Smooth muscle cell (in vitro differentiated cells): ENCODE measurements around the gene WDR90. TPM values are rescaled to one million over a fixed set of nuclear protein-coding genes. Genes with fewer than 3 reads are reported as not detected.

Experiments used
- DNase-seq: peaks from one replicate; lab custom pipeline; 2025; ENCODE audit not compliant: unreplicated experiment; lab: John Stamatoyannopoulos, UW
- H2AFZ ChIP-seq: fragments of 200-600 bp; sonication (generic); 2 replicates; pipeline ENCODE4 v1.6.0; 2016; ENCODE audit warnings: antibody characterized with exemption, low read depth, mild to moderate bottlenecking
- H3F3A ChIP-seq: fragments of 200-600 bp; sonication (generic); 2 replicates; pipeline ENCODE4 v1.6.0; 2017; ENCODE audit warnings: antibody characterized with exemption, low read depth
- H3K27ac ChIP-seq: fragments of 200-600 bp; sonication (generic); 2 replicates; pipeline ENCODE4 v1.5.1; 2016; ENCODE audit warnings: low read depth, mild to moderate bottlenecking
- H3K27me3 ChIP-seq: fragments of 200-600 bp; sonication (generic); 2 replicates; pipeline ENCODE4 v1.6.1; 2016; ENCODE audit warnings: low read depth, mild to moderate bottlenecking
- H3K36me3 ChIP-seq: fragments of 200-600 bp; sonication (generic); 2 replicates; pipeline ENCODE4 v1.5.1; 2016; ENCODE audit warnings: low read depth
- H3K4me1 ChIP-seq: fragments of 200-600 bp; sonication (generic); 2 replicates; pipeline ENCODE4 v1.5.1; 2016; ENCODE audit warnings: low read depth
- H3K4me2 ChIP-seq: fragments of 200-600 bp; sonication (generic); 2 replicates; pipeline ENCODE4 v1.6.0; 2016; ENCODE audit warnings: mild to moderate bottlenecking
- H3K4me3 ChIP-seq: fragments of 200-600 bp; sonication (generic); 2 replicates; pipeline ENCODE4 v1.5.1; 2016; ENCODE audit warnings: mild to moderate bottlenecking
- H3K79me2 ChIP-seq: fragments of 200-600 bp; sonication (generic); 2 replicates; pipeline ENCODE4 v1.6.0; 2016; ENCODE audit warnings: low read depth, mild to moderate bottlenecking
- H3K9ac ChIP-seq: fragments of 200-600 bp; sonication (generic); 2 replicates; pipeline ENCODE4 v1.6.0; 2016; ENCODE audit warnings: low read depth
- H3K9me3 ChIP-seq: fragments of 200-600 bp; sonication (generic); replicated peaks from 2 replicates; pipeline ENCODE4 v1.5.1; 2016; ENCODE audit warnings: low read depth
- H4K20me1 ChIP-seq: fragments of 200-600 bp; sonication (generic); 2 replicates; pipeline ENCODE4 v1.6.0; 2016; ENCODE audit warnings: low read depth
- WGBS: methylation state at CpG from one replicate; pipeline ENCODE4 v1.1.7; 2016; ENCODE audit warnings: low lambda C conversion rate; 5-methylcytosine and 5-hydroxymethylcytosine counted together
- polyA plus RNA-seq: library from polyadenylated mRNA; unstranded; fragments of >200 nt; fragmentation: Nextera tagmentation; extraction: Ambion mirVana; gene quantifications from 2 replicates; pipeline ENCODE4 v1.2.1, GENCODE V29; 2016
- total RNA-seq: library from RNA; depleted of rRNA; stranded (reverse); fragments of >200 nt; gene quantifications from 2 replicates; pipeline ENCODE4 v1.2.3, GENCODE V29; 2014
- TF ChIP-seq, protein P1 (sequence below): fragments of 200-600 bp; sonication (generic); IDR thresholded peaks from 2 replicates; pipeline ENCODE4 v1.5.1; 2017; ENCODE audit warnings: borderline replicate concordance, mild to moderate bottlenecking, antibody characterized with exemption; ENCODE audit not compliant: insufficient read depth, poor library complexity, severe bottlenecking

WDR90 gene
- total and polyA plus RNA-seq, 2 experiments from 2014 or later, result 8.4 to 10.4 TPM

DNA sequence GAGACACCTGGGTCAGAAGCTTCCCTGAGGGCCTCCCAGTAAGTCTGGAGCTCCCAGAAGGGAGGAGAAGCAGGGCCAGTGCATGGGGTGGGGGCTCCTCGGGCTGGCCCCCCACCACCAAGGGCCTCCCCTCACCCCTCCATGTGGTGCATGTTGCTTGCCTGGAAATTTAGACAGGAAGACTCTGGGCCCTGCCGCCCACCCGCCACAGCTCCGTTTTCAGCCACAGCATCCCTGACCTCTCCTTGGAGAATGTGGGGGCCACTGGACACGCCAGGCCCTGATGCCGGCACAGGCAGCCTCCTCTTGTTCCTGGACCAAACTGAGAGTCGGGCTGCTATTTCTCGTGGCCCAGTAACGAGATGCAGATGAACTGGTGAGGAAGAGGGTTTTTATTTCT, 10.3 kb upstream of the WDR90 start:
- Histone ChIP-seq H3K9me3 (no peaks in the 10 kb centered on the region), H3K4me2 (no peak overlapping the region), H3K9ac (no peak overlapping the region), H3K79me2 (peaks cover 20% of the 10 kb centered on the region), H4K20me1 (peaks cover 11% of the 10 kb centered on the region), H3F3A (peaks cover 13% of the 10 kb centered on the region), H3K27me3 (no peaks in the 10 kb centered on the region), H3K27ac (no peak overlapping the region), H3K36me3 (no peaks in the 10 kb centered on the region), H2AFZ (no peak overlapping the region), H3K4me1 (peaks cover 17% of the 10 kb centered on the region), H3K4me3 (no peak overlapping the region)
- TF ChIP-seq, protein P1, sequence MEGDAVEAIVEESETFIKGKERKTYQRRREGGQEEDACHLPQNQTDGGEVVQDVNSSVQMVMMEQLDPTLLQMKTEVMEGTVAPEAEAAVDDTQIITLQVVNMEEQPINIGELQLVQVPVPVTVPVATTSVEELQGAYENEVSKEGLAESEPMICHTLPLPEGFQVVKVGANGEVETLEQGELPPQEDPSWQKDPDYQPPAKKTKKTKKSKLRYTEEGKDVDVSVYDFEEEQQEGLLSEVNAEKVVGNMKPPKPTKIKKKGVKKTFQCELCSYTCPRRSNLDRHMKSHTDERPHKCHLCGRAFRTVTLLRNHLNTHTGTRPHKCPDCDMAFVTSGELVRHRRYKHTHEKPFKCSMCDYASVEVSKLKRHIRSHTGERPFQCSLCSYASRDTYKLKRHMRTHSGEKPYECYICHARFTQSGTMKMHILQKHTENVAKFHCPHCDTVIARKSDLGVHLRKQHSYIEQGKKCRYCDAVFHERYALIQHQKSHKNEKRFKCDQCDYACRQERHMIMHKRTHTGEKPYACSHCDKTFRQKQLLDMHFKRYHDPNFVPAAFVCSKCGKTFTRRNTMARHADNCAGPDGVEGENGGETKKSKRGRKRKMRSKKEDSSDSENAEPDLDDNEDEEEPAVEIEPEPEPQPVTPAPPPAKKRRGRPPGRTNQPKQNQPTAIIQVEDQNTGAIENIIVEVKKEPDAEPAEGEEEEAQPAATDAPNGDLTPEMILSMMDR, result no peak
- no peak for DNase-seq
- WGBS, result 61% methylated on average over 9 of the region's 9 CpGs

DNA sequence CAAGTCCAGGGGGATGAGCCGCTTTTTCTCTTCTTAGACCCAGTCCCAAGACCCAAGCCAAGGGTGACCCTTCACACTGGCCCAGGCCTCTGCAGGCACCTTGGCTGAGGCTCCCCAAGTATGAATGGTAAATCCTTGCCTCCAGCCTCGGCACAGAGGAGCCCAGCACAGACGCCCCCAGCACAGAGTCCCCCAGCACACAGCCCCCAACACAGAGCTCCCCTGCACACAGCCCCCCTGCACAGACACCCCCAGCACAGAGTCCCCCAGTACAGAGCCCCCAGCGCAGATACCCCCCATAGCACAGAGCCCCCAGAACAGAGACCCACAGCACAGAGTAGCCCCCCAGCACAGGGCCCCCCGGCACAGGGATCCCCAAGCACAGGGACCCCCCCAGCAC, 8.6 kb upstream of the WDR90 start:
- 92% methylated on average over 1 of the region's 5 CpGs for WGBS
- TF ChIP-seq, protein P1, result no peak
- no peak overlapping the region for H2AFZ ChIP-seq
- peak overlapping the region; percentile 97 for H3K4me2 ChIP-seq
- no peaks in the 10 kb centered on the region for H3K36me3 ChIP-seq
- peaks cover 13% of the 10 kb centered on the region for H3K79me2 ChIP-seq
- peaks cover 17% of the 10 kb centered on the region for H3K4me1 ChIP-seq
- no peaks in the 10 kb centered on the region for H3K27me3 ChIP-seq
- H3K4me3 ChIP-seq, result peak overlapping the region; percentile 83
- no peaks in the 10 kb centered on the region for H4K20me1 ChIP-seq
- no peaks in the 10 kb centered on the region for H3K9me3 ChIP-seq
- no peak for DNase-seq
- H3F3A ChIP-seq, result peaks cover 13% of the 10 kb centered on the region
- no peak overlapping the region for H3K9ac ChIP-seq
- no peak overlapping the region for H3K27ac ChIP-seq

DNA sequence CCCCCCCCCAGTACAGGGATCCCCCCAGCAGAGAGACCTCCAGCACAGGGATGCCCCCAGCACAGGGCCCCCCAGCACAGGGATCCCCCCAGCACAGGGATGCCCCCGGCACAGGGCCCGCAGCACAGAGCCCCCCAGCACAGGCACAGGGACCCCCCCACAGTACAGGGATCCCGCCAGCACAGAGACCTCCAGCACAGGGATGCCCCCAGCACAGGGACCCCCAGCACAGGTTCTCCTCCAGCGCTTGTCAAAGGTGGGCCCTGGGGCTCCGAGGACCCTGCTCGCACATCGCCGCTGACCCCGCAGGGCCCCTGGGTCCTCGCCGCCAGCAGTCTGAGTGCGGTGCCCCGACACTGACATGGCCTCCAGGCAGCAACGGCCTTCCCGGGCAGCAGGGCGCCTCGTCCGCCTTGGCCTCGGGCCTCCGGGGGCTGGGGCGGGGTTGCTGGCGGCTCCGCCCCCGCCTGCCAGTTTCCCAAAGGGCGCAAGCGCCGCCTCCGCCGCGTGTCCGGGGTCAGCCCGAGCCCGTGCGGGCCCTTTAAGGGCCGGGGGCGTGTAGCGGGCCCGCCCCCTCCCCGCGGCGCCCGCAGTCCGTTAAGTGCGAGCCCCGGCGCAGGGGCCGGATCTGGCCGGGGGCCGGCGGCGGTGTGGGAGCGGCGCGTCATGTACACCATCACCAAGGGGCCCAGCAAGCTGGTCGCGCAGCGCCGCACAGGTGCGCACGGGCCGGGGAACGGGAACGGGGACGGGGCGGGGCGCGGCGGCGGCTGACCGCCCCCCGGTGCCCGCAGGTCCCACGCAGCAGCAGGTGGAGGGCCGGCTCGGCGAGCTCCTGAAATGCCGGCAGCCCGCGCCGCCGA, 7.6 kb upstream of the WDR90 start, which contains the start of gene MCRIP2:
Gene MCRIP2 (plus strand): TSS at position 503 of the 863 bp plus-strand sequence. CDS start 164 bp downstream, at position 667.
- Histone ChIP-seq H3K27ac (no peak within 1 kb of the TSS), H3K9ac (peak within 1 kb of the TSS; percentile 43), H3F3A (peaks cover 13% of the 10 kb centered on the region), H3K4me2 (peak within 1 kb of the TSS; percentile 97), H3K79me2 (peaks cover 10% of the 10 kb centered on the region), H3K4me3 (peak within 1 kb of the TSS; percentile 83), H3K9me3 (no peaks in the 10 kb centered on the region), H3K4me1 (peaks cover 17% of the 10 kb centered on the region), H4K20me1 (no peaks in the 10 kb centered on the region), H3K27me3 (no peaks in the 10 kb centered on the region), H3K36me3 (no peaks in the 10 kb centered on the region), H2AFZ (peak within 1 kb of the TSS; percentile 89)
- peak; percentile 53 for DNase-seq
- TF ChIP-seq, protein P1, result no peak
- WGBS, result 4% methylated on average over 41 of the region's 81 CpGs
